GM19240 (cell line): ENCODE measurements around the gene ZNF775.

Experiments
- DNase-seq: peaks from one replicate; pipeline ENCODE4 v3.0.0; 2011; ENCODE audit warnings: low spot score; ENCODE audit not compliant: insufficient read length

ZNF775 gene

GRCh38 chr7:150412016-150412415 lies 32.9 kb downstream of the ZNF775 start:
- DNase-seq, result no peak

DNA sequence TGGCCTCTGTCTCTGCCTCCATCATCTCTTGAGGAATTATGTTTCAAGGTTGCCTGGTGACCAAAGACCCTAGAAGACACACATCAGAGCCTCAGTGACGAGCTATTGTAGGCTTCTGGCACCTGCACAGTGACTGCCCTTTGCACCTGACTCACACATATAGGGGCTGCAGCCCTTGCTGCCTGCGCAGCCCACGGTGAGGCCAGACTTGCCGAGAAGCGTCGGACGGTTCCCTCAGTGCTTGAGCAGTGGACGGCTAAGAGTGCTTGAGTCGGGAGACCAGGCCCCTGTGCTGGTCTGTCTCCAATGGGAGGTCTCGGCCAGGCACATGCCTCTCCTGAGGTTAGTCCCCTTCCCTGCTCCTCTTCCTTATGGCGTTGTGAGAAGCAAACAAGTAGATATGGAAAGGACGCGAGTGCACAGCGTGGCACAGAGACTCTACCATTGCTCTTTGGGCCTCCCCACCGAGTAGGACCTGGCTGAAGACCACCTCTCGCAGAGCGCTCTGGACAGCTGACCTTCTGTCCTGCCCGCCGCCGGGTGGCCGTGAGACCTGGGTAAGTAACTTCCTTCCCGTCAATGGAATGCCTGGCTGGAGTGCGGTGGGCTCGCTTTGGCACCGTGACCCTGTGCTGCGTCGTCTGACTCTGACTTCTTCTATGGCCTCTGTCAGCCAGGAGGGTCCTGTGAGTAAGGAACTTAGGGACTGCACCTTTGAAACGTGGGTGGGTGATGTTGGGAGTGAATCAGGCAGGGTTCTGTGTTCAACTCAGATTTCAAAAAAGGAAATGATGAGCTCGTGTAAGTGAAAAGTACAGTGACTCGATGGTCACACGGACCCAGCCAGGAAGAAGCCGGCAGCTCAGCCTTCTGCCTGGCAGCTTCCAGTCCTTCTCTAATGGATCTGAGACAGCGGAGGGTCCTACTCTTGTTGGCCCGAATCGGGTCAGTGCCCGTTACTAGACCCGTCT lies 33.7 kb downstream of the ZNF775 start:
- no peak for DNase-seq

- no peak for DNase-seq
Observed at GRCh38 chr7:150413640-150414081, 34.5 kb downstream of the ZNF775 start.

DNA sequence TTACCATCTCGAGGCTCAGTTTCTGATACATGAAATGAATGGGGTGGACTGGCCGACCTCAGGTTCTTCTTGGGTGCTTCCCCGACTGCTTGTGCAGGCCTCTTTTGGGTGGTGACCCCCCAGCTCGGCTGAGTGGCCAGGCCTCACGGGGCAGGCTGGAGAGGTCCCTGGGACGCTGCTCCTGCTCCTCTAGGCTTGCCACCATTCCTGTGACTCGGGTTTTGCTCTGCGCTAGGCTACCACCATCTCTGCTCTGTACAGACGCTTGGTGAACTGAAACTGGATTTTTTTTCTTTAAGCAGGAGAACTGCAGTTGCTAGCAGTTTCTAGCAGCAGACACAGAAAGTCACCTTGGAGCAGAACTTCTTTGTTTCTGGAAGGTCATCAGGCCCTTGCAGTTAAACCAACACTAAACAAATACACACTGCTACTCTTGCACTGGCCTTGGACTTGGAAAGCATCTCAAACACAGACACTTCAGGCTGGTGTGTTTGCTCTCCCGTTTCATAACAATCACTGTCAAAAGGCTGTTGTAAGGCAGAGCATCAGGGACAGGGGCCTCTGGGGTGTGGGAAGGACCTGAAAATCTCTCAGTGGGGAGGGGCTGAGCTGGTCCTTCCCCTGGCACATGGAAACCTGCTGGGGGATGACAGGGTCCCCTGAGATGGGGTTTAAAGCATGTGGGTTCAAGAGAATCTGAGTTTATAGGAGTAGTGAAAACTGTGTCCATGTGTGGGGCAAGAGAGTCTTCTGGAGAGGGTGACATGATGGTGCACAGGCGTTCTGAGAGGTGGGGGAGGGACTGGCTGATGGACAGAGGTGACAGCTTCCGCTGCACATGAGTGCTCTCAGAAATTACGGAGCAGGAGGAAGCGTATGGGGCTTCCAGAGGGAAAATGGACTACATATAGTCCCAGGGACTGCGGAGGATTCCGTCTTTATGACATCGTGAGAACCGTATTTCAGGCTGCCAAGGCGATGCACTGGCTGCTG lies 36.3 kb downstream of the ZNF775 start:
- no peak for DNase-seq

- DNase-seq, result no peak
Observed at GRCh38 chr7:150417239-150417638, 38.1 kb downstream of the ZNF775 start.

GRCh38 chr7:150417863-150418262 lies 38.7 kb downstream of the ZNF775 start:
- no peak for DNase-seq

- DNase-seq, result no peak
Observed at GRCh38 chr7:150420242-150420641, 41.1 kb downstream of the ZNF775 start.

- DNase-seq, result peak; percentile 87
Observed at GRCh38 chr7:150420987-150421674, 42.0 kb downstream of the ZNF775 start.

DNA sequence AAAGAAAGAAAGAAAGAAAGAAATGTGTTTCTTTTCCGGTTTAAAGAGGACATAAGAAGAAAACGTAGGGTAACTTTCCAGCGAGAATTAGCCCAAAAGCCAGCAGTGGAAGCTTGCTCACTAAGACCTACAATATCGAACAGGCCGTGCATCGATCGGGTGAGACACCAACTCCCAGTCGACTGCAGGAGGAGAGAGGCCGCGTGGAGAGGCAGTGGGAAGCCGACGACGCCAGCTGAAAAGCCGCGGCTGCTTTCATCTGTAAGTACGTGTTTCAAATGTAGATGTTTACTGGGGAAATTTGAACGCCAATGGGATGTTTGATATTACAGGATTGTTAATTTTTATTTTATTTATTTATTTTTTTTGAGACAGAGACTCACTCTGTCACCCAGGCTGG lies 42.7 kb downstream of the ZNF775 start:
- DNase-seq, result no peak

GRCh38 chr7:150425670-150426069 lies 46.5 kb downstream of the ZNF775 start:
- no peak for DNase-seq

DNA sequence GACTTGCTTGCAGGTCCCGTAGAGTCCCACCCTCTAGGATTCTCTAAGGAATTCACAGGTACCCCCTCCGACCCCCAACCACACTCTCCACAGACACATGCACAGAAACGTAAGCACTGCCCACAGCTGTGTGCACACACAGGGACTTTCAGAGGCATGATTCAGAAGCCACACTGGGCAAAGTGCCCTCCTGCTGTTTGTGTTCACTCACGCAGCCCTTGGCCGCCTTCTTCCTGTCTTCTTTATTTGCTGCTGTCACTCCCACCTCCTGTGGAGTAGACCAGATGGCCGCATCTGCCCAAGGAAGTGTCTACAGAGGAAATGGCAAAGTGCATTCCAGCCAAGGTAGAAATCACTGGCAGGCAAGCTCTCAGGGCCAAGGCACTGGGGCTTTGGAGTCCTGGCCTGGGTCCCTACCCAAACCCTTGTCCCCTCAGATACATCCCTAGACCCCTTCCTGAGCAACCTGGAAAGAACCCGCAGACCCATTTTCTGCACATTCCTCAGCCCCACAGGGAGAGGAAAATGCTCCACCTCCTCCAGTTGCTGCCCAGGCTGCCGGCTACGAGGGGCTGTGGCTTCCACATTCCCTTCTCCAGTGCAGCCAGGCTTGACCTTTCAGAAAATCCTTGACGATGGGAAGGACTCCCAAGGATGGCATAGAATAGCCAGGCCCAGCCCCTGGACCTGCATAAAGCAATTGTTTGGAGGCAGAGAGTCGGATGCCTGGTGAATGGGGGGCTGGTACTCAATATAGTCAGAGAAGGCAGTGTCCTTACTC lies 49.7 kb downstream of the ZNF775 start:
- no peak for DNase-seq

DNA sequence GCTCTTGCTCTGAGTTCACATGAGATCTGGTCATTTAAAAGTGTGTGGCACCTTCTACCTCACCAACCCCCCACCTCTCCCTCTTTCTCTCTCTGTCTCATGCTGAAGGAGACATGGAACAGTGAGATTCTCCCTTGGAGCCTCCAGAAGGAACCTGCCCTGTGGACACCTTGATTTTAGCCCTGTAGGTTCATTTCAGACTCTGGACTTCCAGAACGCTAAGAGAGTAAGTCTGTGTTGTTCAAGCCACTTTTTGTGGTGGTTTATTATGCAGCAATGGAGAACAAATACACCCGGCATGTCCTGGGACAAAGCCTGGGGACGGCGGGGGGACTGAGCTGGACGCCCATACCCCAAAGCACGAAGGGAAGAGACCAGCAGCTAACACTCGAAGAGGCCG lies 50.6 kb downstream of the ZNF775 start:
- no peak for DNase-seq

GRCh38 chr7:150430465-150431085 lies 51.4 kb downstream of the ZNF775 start:
- no peak for DNase-seq

DNA sequence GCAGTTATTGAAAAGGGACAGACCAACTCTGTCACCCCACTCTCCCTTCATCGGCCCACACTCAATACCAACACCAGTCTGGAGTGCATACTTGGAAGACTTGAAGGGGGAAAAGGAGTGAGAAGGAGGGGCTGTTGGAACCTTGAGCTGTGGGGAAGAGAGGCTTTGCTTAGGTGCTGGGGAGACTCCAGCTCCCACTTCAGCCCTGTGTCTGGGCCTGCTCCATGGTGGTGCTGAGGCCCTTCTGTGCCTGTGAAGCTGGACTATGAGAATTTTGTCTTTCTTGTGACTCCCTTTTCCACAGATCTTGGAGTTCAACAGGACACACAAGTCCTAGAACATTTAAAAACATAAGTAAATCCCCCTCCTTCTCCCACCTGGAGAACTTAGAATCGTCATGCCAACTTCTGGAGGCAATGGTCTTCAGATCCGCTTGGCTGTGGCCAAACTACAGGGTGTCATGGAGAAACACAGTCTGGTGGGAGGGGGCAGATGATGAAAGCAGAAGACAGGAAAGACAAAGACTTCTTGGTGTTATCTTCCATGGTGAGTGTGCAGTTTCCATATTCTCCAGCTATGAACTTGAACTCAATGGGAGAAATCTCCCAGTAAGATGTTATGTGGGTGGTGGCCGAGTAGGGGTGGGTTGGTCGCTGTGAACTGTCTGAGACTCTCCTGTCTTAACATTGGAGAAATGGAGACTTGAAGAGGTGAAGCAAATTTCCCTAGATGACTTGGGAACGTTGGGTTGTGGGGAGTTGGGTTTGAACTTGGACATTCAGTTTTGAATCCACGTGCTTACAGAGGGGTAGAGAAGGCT lies 52.9 kb downstream of the ZNF775 start:
- DNase-seq, result no peak

- no peak for DNase-seq
Observed at GRCh38 chr7:150432915-150433892, 54.1 kb downstream of the ZNF775 start.

- DNase-seq, result no peak
Observed at GRCh38 chr7:150434240-150434639, 55.1 kb downstream of the ZNF775 start.

DNA sequence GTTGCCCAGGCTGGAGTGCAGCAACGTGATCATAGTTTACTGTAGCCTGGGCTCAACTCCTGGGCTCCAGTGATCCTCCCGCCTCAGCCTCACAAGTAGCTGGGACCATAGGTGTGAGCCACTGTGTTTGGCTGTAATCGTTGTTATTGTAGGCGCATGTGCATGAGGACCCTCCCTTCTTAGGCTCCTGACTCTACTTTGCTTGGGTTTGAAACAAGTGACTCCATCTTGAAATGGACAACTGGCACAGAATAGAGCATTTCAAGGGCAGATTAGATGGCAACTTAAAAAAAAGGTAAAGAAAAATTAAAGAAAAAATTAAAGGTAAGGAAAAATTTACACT lies 55.9 kb downstream of the ZNF775 start:
- no peak for DNase-seq
